GM12878 (cell line): ENCODE data around the gene GPR62. TPM values are rescaled to one million over a fixed set of nuclear protein-coding genes. Genes with fewer than 3 reads are reported as not detected.

Experiments
- BCLAF1 ChIP-seq: fragments of 450-650 bp; IDR thresholded peaks from 2 replicates; pipeline ENCODE4 v1.6.1; 2017; ENCODE audit warnings: antibody characterized with exemption, mild to moderate bottlenecking, moderate library complexity
- BHLHE40 ChIP-seq, 2 experiments: fragments of 450-650 bp in 1 of 2; IDR thresholded peaks; 2 replicates each; pipeline ENCODE4 v1.6.1; 2011 to 2017; ENCODE audit warnings: low read depth in 2 of 2, borderline replicate concordance in 1 of 2, improper control_type of control experiment in 1 of 2, low read length in 1 of 2, mild to moderate bottlenecking in 1 of 2
- CHD1 ChIP-seq: IDR thresholded peaks from 2 replicates; pipeline ENCODE4 v1.6.1; 2012; ENCODE audit warnings: low read depth, low read length, improper control_type of control experiment
- CTCF ChIP-seq, 3 experiments: IDR thresholded peaks in 2 of 3; conservative IDR thresholded peaks in 1 of 3; 2 replicates each; pipeline ENCODE4 v1.5.1; 2011; ENCODE audit warnings: low read depth in 3 of 3, low read length in 3 of 3, mild to moderate bottlenecking in 3 of 3, control low read depth in 2 of 3, moderate library complexity in 2 of 3, inconsistent platforms in 1 of 3, mixed read lengths in 1 of 3; ENCODE audit not compliant: control insufficient read depth in 2 of 3, insufficient read depth in 1 of 3; ENCODE audit errors: extremely low read depth in 1 of 3
- E4F1 ChIP-seq: fragments of 450-650 bp; IDR thresholded peaks from 2 replicates; pipeline ENCODE4 v1.6.1; 2018; ENCODE audit warnings: borderline replicate concordance, mild to moderate bottlenecking; ENCODE audit not compliant: partially characterized antibody
- LARP7 ChIP-seq: fragments of 450-650 bp; IDR thresholded peaks from 2 replicates; pipeline ENCODE4 v1.6.1; 2017; ENCODE audit warnings: mild to moderate bottlenecking
- MTA3 ChIP-seq: IDR thresholded peaks from 2 replicates; pipeline ENCODE4 v1.6.1; 2012; ENCODE audit warnings: low read length, inconsistent platforms, borderline replicate concordance
- MXI1 ChIP-seq: fragments of 150-350 bp; IDR thresholded peaks from 2 replicates; pipeline ENCODE4 v1.6.1; 2011; ENCODE audit warnings: low read depth, mild to moderate bottlenecking, inconsistent platforms, low read length, improper control_type of control experiment
- NR2F1 ChIP-seq: fragments of 450-650 bp; conservative IDR thresholded peaks from 2 replicates; pipeline ENCODE4 v1.6.1; 2017; ENCODE audit warnings: mild to moderate bottlenecking
- POU2F2 ChIP-seq: IDR thresholded peaks from 3 replicates; pipeline ENCODE4 v1.6.1; 2011; ENCODE audit warnings: low read depth, mild to moderate bottlenecking, low read length, borderline replicate concordance
- RAD21 ChIP-seq: IDR thresholded peaks from 2 replicates; pipeline ENCODE4 v1.6.1; 2011; ENCODE audit warnings: mild to moderate bottlenecking, low read depth, low read length, moderate library complexity; ENCODE audit not compliant: insufficient read depth
- RB1 ChIP-seq: fragments of 450-650 bp; formaldehyde crosslinking; IDR thresholded peaks from 2 replicates; pipeline ENCODE4 v1.6.1; 2017; ENCODE audit warnings: mild to moderate bottlenecking, borderline replicate concordance
- SMARCA5 ChIP-seq: fragments of 450-650 bp; IDR thresholded peaks from 2 replicates; pipeline ENCODE4 v1.6.1; 2017; ENCODE audit warnings: mild to moderate bottlenecking
- SP1 ChIP-seq: IDR thresholded peaks from one replicate; pipeline ENCODE4 v1.6.1; 2011; ENCODE audit warnings: low read depth, low read length
- SUPT20H ChIP-seq: IDR thresholded peaks from 2 replicates; pipeline ENCODE4 v1.6.1; 2011; ENCODE audit warnings: low read depth, mild to moderate bottlenecking, low read length, moderate library complexity, borderline replicate concordance; ENCODE audit not compliant: control insufficient read depth
- TBL1XR1 ChIP-seq: IDR thresholded peaks from 2 replicates; pipeline ENCODE4 v1.6.1; 2012; ENCODE audit warnings: low read depth, low read length, improper control_type of control experiment
- ZNF207 ChIP-seq: fragments of 450-650 bp; IDR thresholded peaks from 2 replicates; pipeline ENCODE4 v1.6.1; 2014; ENCODE audit warnings: antibody characterized with exemption, mild to moderate bottlenecking, borderline replicate concordance
- ZNF217 ChIP-seq: fragments of 450-650 bp; IDR thresholded peaks from 2 replicates; pipeline ENCODE4 v1.6.1; 2017; ENCODE audit warnings: antibody characterized with exemption, mild to moderate bottlenecking
- ZNF592 ChIP-seq: fragments of 450-650 bp; IDR thresholded peaks from 2 replicates; pipeline ENCODE4 v1.6.1; 2017; ENCODE audit warnings: mild to moderate bottlenecking, moderate library complexity
- polyA plus RNA-seq, 11 experiments: library from polyadenylated mRNA; depleted of rRNA in 4 of 11; unstranded in 6 of 11; stranded (reverse) in 5 of 11; fragments of >200 nt; fragmentation: Nextera tagmentation in 4 of 11; fragmentation: Illumina TruSeq in 1 of 11; extraction: Ambion mirVana in 4 of 11; extraction: Trizol in 1 of 11; gene quantifications; 1 replicate in 1 of 11; 2 replicates in 10 of 11; pipeline versions ENCODE4 v1.2.1 to v1.2.3, GENCODE V29; 2011 to 2016; ENCODE audit warnings: inconsistent platforms in 2 of 11, missing spikeins in 2 of 11, low read depth in 1 of 11
- total RNA-seq, 4 experiments: library from RNA; depleted of rRNA in 3 of 4; stranded (reverse); fragments of >200 nt in 3 of 4; fragmentation: Illumina TruSeq in 1 of 4; extraction: Trizol in 1 of 4; gene quantifications; 2 replicates each; pipeline versions ENCODE4 v1.2.1 to v1.2.3, GENCODE V29; 2013 to 2021

GPR62 gene
- total and polyA plus RNA-seq, 10 of the 15 experiments (the other 5 are each of a cell fraction or from before 2014, with no cell fraction given), result not detected

- TF ChIP-seq CTCF (IDR thresholded peaks at IDR 0.05 in 2 of 3, conservative IDR thresholded peaks at IDR 0.05 in 1 of 3; ENCODE audit: control insufficient read depth in 2 of 3, extremely low read depth in 1 of 3, insufficient read depth in 1 of 3, low read depth in 3 of 3, low read length in 3 of 3), result peak; percentile 43 to 71 (median 68)
- no peak for TF ChIP-seq ZNF217
- TF ChIP-seq E4F1, result no peak
- TF ChIP-seq ZNF207, result no peak
- TF ChIP-seq NR2F1, result peak; percentile 43
- TF ChIP-seq ZNF592, result 0 out of 2 replicates have a peak, but pooled peaks have one; percentile 35
- peak; percentile 88 for TF ChIP-seq RAD21
- no peak; a peak in 1 of 4 replicates for TF ChIP-seq BHLHE40 (IDR thresholded peaks at IDR 0.05; ENCODE audit: borderline replicate concordance in 1 of 2, low read depth in 2 of 2, low read length in 1 of 2)
- TF ChIP-seq LARP7, result no peak; the same call in 1 of the 2 replicates
- no peak for TF ChIP-seq SMARCA5
- TF ChIP-seq POU2F2, result no peak
- TF ChIP-seq SUPT20H, result no peak
- no peak for TF ChIP-seq SP1
- TF ChIP-seq CHD1, result no peak
- TF ChIP-seq TBL1XR1, result no peak
- no peak for TF ChIP-seq MXI1
- no peak for TF ChIP-seq RB1
- TF ChIP-seq BCLAF1, result no peak
- no peak for TF ChIP-seq MTA3
Measured at GRCh38 chr3:52004163-52004787, 49.1 kb downstream of the GPR62 start (continued).
